K562 (cell line): ENCODE results near the gene CD300A. TPM values are rescaled to one million over a fixed set of nuclear protein-coding genes. Genes with fewer than 3 reads are reported as not detected.

Experiments
- ATAC-seq: fragments of 200-7000 bp; cut with Tn5 transposase; 3 replicates; pipeline ENCODE4 v1.9.1; 2020; ENCODE audit warnings: moderate library complexity
- BruUV-seq: library from RNA; stranded (reverse); fragments of 400-500 nt; replicated peaks from 2 replicates; lab custom pipeline; 2021; lab: Mats Ljungman, UMichigan
- CTCF ChIA-PET: fragments of 300-600 bp; formaldehyde crosslinking; extraction: SDS; loops from one replicate; lab custom pipeline; 2021; ENCODE audit warnings: low intra/inter-chr PET ratio; lab: Yijun Ruan, JAX
- POLR2A ChIA-PET: fragments of 300-600, 350-650 bp; sonication (Branson Sonifier 250); formaldehyde crosslinking; extraction: SDS; loops from one replicate; lab custom pipeline; 2021; ENCODE audit warnings: antibody characterized with exemption, inconsistent platforms; lab: Yijun Ruan, JAX
- DNase-seq, 4 experiments: peaks; one replicate each; pipeline versions ENCODE4 v3.0.0 to v3.0.0-alpha.2; 2011 to 2018; ENCODE audit warnings: low spot score in 3 of 4, mixed read lengths in 3 of 4; ENCODE audit errors: extremely low read depth in 1 of 4
- FAIRE-seq: peaks from 2 replicates; lab custom pipeline; 2011; peaks lifted over from hg19 to GRCh38; lab: Jason Lieb, UNC
- H2AFZ ChIP-seq: 2 replicates; pipeline ENCODE4 v1.6.0; 2011; ENCODE audit warnings: low read depth, low read length, control low read depth, inconsistent platforms
- H3K27ac ChIP-seq: fragments of 200-600 bp; 3 replicates; pipeline ENCODE4 v1.8.0; 2011; ENCODE audit warnings: low read depth, mild to moderate bottlenecking, control low read depth, inconsistent platforms, low read length, moderate library complexity, mixed read lengths; ENCODE audit errors: extremely low read depth
- H3K27me3 ChIP-seq, 2 experiments: fragments of 300-600 bp in 1 of 2; 2 replicates in 1 of 2; 3 replicates in 1 of 2; pipeline versions ENCODE4 v1.6.0 to v1.8.0; 2011; ENCODE audit warnings: inconsistent platforms in 2 of 2, low read length in 2 of 2, mild to moderate bottlenecking in 1 of 2, mixed read lengths in 1 of 2, moderate library complexity in 1 of 2; ENCODE audit not compliant: control insufficient read depth in 2 of 2, insufficient read depth in 2 of 2
- H3K36me3 ChIP-seq: fragments of 300-600 bp; 3 replicates; pipeline ENCODE4 v1.8.0; 2011; ENCODE audit warnings: mild to moderate bottlenecking, low read length, inconsistent platforms; ENCODE audit not compliant: control insufficient read depth, insufficient read depth
- H3K4me1 ChIP-seq, 2 experiments: fragments of 200-600 bp in 1 of 2; replicated peaks in 1 of 2; 2 replicates in 1 of 2; 3 replicates in 1 of 2; pipeline versions ENCODE4 v1.5.1 to v1.8.0; 2011; ENCODE audit warnings: inconsistent platforms in 2 of 2, low read length in 2 of 2, mild to moderate bottlenecking in 1 of 2, mixed read lengths in 1 of 2, moderate library complexity in 1 of 2; ENCODE audit not compliant: control insufficient read depth in 2 of 2, insufficient read depth in 2 of 2
- H3K4me2 ChIP-seq: 2 replicates; pipeline ENCODE4 v1.6.1; 2011; ENCODE audit warnings: low read length, control low read depth, inconsistent platforms, mixed read lengths; ENCODE audit not compliant: insufficient read depth
- H3K4me3 ChIP-seq: fragments of 200-600 bp; sonication (generic), shearing (Covaris generic); 2 replicates; pipeline ENCODE4 v1.5.1; 2016; ENCODE audit warnings: control low read depth, inconsistent platforms
- H3K79me2 ChIP-seq: fragments of 200-600 bp; 3 replicates; pipeline ENCODE4 v1.8.0; 2011; ENCODE audit warnings: low read length, inconsistent platforms; ENCODE audit not compliant: control insufficient read depth, insufficient read depth
- H3K9ac ChIP-seq, 2 experiments: 2 replicates each; pipeline versions ENCODE4 v1.6.0 to v1.6.1; 2011; ENCODE audit warnings: low read depth in 2 of 2, low read length in 2 of 2, control low read depth in 1 of 2, inconsistent platforms in 1 of 2, mild to moderate bottlenecking in 1 of 2, mixed read lengths in 1 of 2; ENCODE audit not compliant: insufficient read depth in 1 of 2
- H3K9me1 ChIP-seq: one replicate; pipeline ENCODE4 v1.6.0; 2011; ENCODE audit warnings: inconsistent platforms, mild to moderate bottlenecking, low read length, moderate library complexity; ENCODE audit not compliant: control insufficient read depth, insufficient read depth
- H3K9me3 ChIP-seq: replicated peaks from 2 replicates; pipeline ENCODE4 v1.5.1; 2011; ENCODE audit warnings: low read depth, low read length, inconsistent platforms; ENCODE audit not compliant: control insufficient read depth, insufficient read depth
- H4K20me1 ChIP-seq: replicated peaks from 2 replicates; pipeline ENCODE4 v1.6.1; 2011; ENCODE audit warnings: low read length, inconsistent platforms, mixed read lengths; ENCODE audit not compliant: control insufficient read depth, insufficient read depth
- FOXK2 ChIP-seq, 2 experiments: fragments of 450-650 bp; IDR thresholded peaks in 1 of 2; conservative IDR thresholded peaks in 1 of 2; 2 replicates each; pipeline ENCODE4 v1.6.1; 2016; ENCODE audit warnings: low read depth in 2 of 2, mild to moderate bottlenecking in 1 of 2
- SRSF9 ChIP-seq: fragments of 200-400 bp; formaldehyde crosslinking; IDR thresholded peaks from 2 replicates; pipeline ENCODE4 v1.6.1; 2017; ENCODE audit warnings: low read depth, low read length, borderline replicate concordance
- UBTF ChIP-seq, 2 experiments: IDR thresholded peaks; 2 replicates each; pipeline ENCODE4 v1.6.1; 2012; ENCODE audit warnings: improper control_type of control experiment in 2 of 2, low read depth in 2 of 2, low read length in 2 of 2, borderline replicate concordance in 1 of 2
- USF1 ChIP-seq: sonication (generic); formaldehyde crosslinking; IDR thresholded peaks from 2 replicates; pipeline ENCODE4 v1.9.0; 2022; ENCODE audit warnings: mild to moderate bottlenecking, missing genetic modification reagents
- ZBTB5 ChIP-seq: fragments of 450-650 bp; IDR thresholded peaks from 2 replicates; pipeline ENCODE4 v1.6.1; 2017; ENCODE audit warnings: antibody characterized with exemption
- ZNF224 ChIP-seq: sonication (generic); formaldehyde crosslinking; IDR thresholded peaks from 2 replicates; pipeline ENCODE4 v1.8.0; 2022; ENCODE audit warnings: mild to moderate bottlenecking, missing genetic modification reagents
- WGBS: fragments of 100-300 bp; shearing (Covaris generic); methylation state at CpG from one replicate; pipeline ENCODE4 v1.1.6; 2016; ENCODE audit warnings: low coverage, mixed read lengths; ENCODE audit not compliant: insufficient coverage; ENCODE audit errors: missing lambda C conversion rate; 5-methylcytosine and 5-hydroxymethylcytosine counted together
- in situ Hi-C: fragments of 300-500 bp; cut with MboI; formaldehyde crosslinking; loops from 4 replicates; pipeline ENCODE4 v1.15.0; 2018; ENCODE audit warnings: inconsistent platforms, mixed read lengths
- intact Hi-C: fragments of 100-400 bp; cut with micrococcal nuclease; formaldehyde crosslinking; loops from 2 replicates; pipeline ENCODE4 v1.14.2; 2022
- polyA plus RNA-seq, 8 experiments: library from polyadenylated mRNA; depleted of rRNA in 4 of 8; stranded (reverse) in 5 of 8; unstranded in 3 of 8; fragments of >200 nt; fragmentation: Nextera tagmentation in 2 of 8; fragmentation: Illumina TruSeq in 1 of 8; extraction: Ambion mirVana in 2 of 8; extraction: Trizol in 1 of 8; gene quantifications; 2 replicates each; pipeline versions ENCODE4 v1.2.1 to v1.2.3, GENCODE V29; 2011 to 2014; ENCODE audit warnings: inconsistent platforms in 1 of 8, missing spikeins in 1 of 8
- total RNA-seq, 7 experiments: library from RNA; depleted of rRNA in 6 of 7; stranded (reverse); fragments of >200 nt in 6 of 7; fragmentation: Illumina TruSeq in 2 of 7; extraction: Trizol in 2 of 7; gene quantifications; 2 replicates each; pipeline versions ENCODE4 v1.2.1 to v1.2.3, GENCODE V29; 2011 to 2021; ENCODE audit warnings: low replicate concordance in 1 of 7

CD300A gene
- total and polyA plus RNA-seq, 9 of the 15 experiments (the other 6 are each of a cell fraction or from before 2014, with no cell fraction given) = 0.21 to 1.7 (median 0.41) TPM; not detected in 1

GRCh38 chr17:74431568-74432423, 34.6 kb upstream of the CD300A start, which contains the start of gene GPRC5C (continued):
- TF ChIP-seq SRSF9 (no peak), FOXK2 (conservative IDR thresholded peaks at IDR 0.05 in 1 of 2, IDR thresholded peaks at IDR 0.05 in 1 of 2; ENCODE audit: low read depth in 2 of 2) (peak; percentile 64 to 70; a peak in 2 of 4 replicates), ZNF224 (CRISPR knock-in tag) (no peak), USF1 (peak; percentile 52; the same call in 1 of the 2 replicates), UBTF (IDR thresholded peaks at IDR 0.05; ENCODE audit: borderline replicate concordance in 1 of 2, low read depth in 2 of 2, low read length in 2 of 2) (no peak)

- no peak overlapping the region for H3K9ac ChIP-seq
- FAIRE-seq (no peak), ATAC-seq (no peak)
- no peaks in the 10 kb centered on the region for H3K36me3 ChIP-seq
- BruUV-seq = no TSS peak
- WGBS = 11% methylated on average over 21 of the region's 33 CpGs
- CTCF ChIA-PET = no interaction called here
- H3K4me2 ChIP-seq = no peak overlapping the region
- peaks cover 2 to 38% of the 10 kb centered on the region in 2 experiments; a peak in 4 of 5 replicates for H3K27me3 ChIP-seq
- H3K9me3 ChIP-seq = no peaks in the 10 kb centered on the region; the same call in 1 of the 2 replicates
- H2AFZ ChIP-seq = no peak overlapping the region
- intact Hi-C loops = no loop called here
- H3K79me2 ChIP-seq = no peaks in the 10 kb centered on the region; the same call in 2 of the 3 replicates
- POLR2A ChIA-PET = no interaction called here
- peaks cover 0 to 22% of the 10 kb centered on the region in 2 experiments; a peak in 4 of 5 replicates for H3K4me1 ChIP-seq
- H4K20me1 ChIP-seq = no peaks in the 10 kb centered on the region
- H3K9me1 ChIP-seq = no peaks in the 10 kb centered on the region
- no peak overlapping the region for H3K27ac ChIP-seq
- no peak for TF ChIP-seq ZBTB5
- TF ChIP-seq, all 486 proteins: peak for 0
- H3K4me3 ChIP-seq = peak overlapping the region; percentile 10; the same call in 1 of the 2 replicates
- in situ Hi-C loops = no loop called here
- DNase-seq = no peak
Observed at GRCh38 chr17:74432424-74432690, 34.1 kb upstream of the CD300A start.
